Fibroblast of lung (primary cell): Measurements from ENCODE around the gene NSDHL.
"Not testable (repeated sequence)": the region's sequence is repeated elsewhere in the genome, so short reads cannot be mapped to it uniquely, and the experiment has no call there.

Experiments
- CTCF ChIP-seq, 2 donors: IDR thresholded peaks in 1 of 2; conservative IDR thresholded peaks in 1 of 2; 1 replicate in 1 of 2; 2 replicates in 1 of 2; pipeline ENCODE4 v1.5.1; 2011 to 2012; ENCODE audit warnings: low read length in 2 of 2, control low read depth in 1 of 2, inconsistent platforms in 1 of 2, low read depth in 1 of 2, mild to moderate bottlenecking in 1 of 2
- EZH2 ChIP-seq: IDR thresholded peaks from 2 replicates; pipeline ENCODE4 v1.5.1; 2012; ENCODE audit warnings: low read length, control low read depth, mild to moderate bottlenecking; ENCODE audit errors: missing control alignments

DNA sequence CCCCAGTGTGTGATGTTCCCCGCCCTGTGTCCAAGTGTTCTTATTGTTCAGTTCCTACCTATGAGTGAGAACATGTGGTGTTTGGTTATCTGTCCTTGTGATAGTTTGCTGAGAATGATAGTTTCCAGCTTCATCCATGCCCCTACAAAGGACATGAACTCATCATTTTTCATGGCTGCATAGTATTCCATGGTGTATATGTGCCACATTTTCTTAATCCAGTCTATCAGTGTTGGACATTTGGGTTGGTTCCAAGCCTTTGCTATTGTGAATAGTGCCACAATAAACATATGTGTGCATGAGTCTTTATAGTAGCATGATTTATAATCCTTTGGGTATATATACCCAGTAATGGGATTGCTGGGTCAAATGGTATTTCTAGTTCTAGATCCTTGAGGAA, 4.6 kb downstream of the NSDHL start:
- not testable (repeated sequence) for TF ChIP-seq CTCF (conservative IDR thresholded peaks at IDR 0.05 in 1 of 2, IDR thresholded peaks at IDR 0.05 in 1 of 2; ENCODE audit: low read depth in 1 of 2, low read length in 2 of 2); EZH2
